KOPT-K1 (cell line): ENCODE results near the gene KRTAP2-2.

Experiments
- H3K27ac ChIP-seq: fragments of 200-600 bp; sonication (generic); 2 replicates; pipeline ENCODE4 v1.5.1; 2016; ENCODE audit warnings: antibody characterized with exemption, mild to moderate bottlenecking, low read depth, low read length; ENCODE audit not compliant: poor library complexity, severe bottlenecking
- H3K36me3 ChIP-seq: fragments of 200-600 bp; sonication (generic); 2 replicates; pipeline ENCODE4 v1.5.1; 2017; ENCODE audit warnings: antibody characterized with exemption, mild to moderate bottlenecking, low read length, moderate library complexity; ENCODE audit not compliant: insufficient read depth
- H3K9me3 ChIP-seq: fragments of 200-600 bp; sonication (generic); 2 replicates; pipeline ENCODE4 v1.5.1; 2017; ENCODE audit warnings: antibody characterized with exemption, low read length, mild to moderate bottlenecking; ENCODE audit not compliant: insufficient read depth, poor library complexity, severe bottlenecking

KRTAP2-2 gene

GRCh38 chr17:41016578-41017215 lies 38.3 kb downstream of the KRTAP2-2 start:
- no peaks in the 10 kb centered on the region for H3K36me3 ChIP-seq
- H3K27ac ChIP-seq, result no peak overlapping the region
- no peaks in the 10 kb centered on the region for H3K9me3 ChIP-seq

GRCh38 chr17:41015454-41015853 lies 39.6 kb downstream of the KRTAP2-2 start:
- H3K9me3 ChIP-seq, result no peaks in the 10 kb centered on the region
- H3K27ac ChIP-seq, result no peak overlapping the region
- H3K36me3 ChIP-seq, result no peaks in the 10 kb centered on the region

GRCh38 chr17:41013606-41014005 lies 41.4 kb downstream of the KRTAP2-2 start:
- Histone ChIP-seq H3K9me3 (no peaks in the 10 kb centered on the region), H3K27ac (no peak overlapping the region)

GRCh38 chr17:41013181-41013580 lies 41.8 kb downstream of the KRTAP2-2 start:
- H3K36me3 ChIP-seq, result no peaks in the 10 kb centered on the region
- H3K27ac ChIP-seq, result no peak overlapping the region
- no peaks in the 10 kb centered on the region for H3K9me3 ChIP-seq

More at GRCh38 chr17:41013606-41014005, 41.4 kb downstream of the KRTAP2-2 start:
- H3K36me3 ChIP-seq, result no peaks in the 10 kb centered on the region

GRCh38 chr17:41012326-41013120 lies 42.5 kb downstream of the KRTAP2-2 start:
- Histone ChIP-seq H3K36me3 (no peaks in the 10 kb centered on the region), H3K27ac (no peak overlapping the region), H3K9me3 (no peaks in the 10 kb centered on the region)

GRCh38 chr17:41010441-41010840 lies 44.6 kb downstream of the KRTAP2-2 start:
- Histone ChIP-seq H3K36me3 (no peaks in the 10 kb centered on the region), H3K9me3 (no peaks in the 10 kb centered on the region), H3K27ac (no peak overlapping the region)

GRCh38 chr17:41009936-41010335 lies 45.1 kb downstream of the KRTAP2-2 start:
- no peak overlapping the region for H3K27ac ChIP-seq
- no peaks in the 10 kb centered on the region for H3K36me3 ChIP-seq
- no peaks in the 10 kb centered on the region for H3K9me3 ChIP-seq

GRCh38 chr17:41009301-41009760 lies 45.7 kb downstream of the KRTAP2-2 start:
- Histone ChIP-seq H3K27ac (no peak overlapping the region), H3K9me3 (no peaks in the 10 kb centered on the region), H3K36me3 (no peaks in the 10 kb centered on the region)

- Histone ChIP-seq H3K27ac (no peak within 1 kb of the TSS), H3K9me3 (no peaks in the 10 kb centered on the region), H3K36me3 (no peaks in the 10 kb centered on the region)
Measured at GRCh38 chr17:41008811-41009210, 46.2 kb downstream of the KRTAP2-2 start, which contains the start of gene KRTAP3-1. Gene KRTAP3-1 (minus strand): TSS chr17:41009128. CDS start chr17:41009074, 54 bp downstream.
